HL-60/S4 treated with phorbol 12-myristate 13-acetate at 8.2 ng/mL for 4 days and 3 days (cell line): ENCODE data around the gene TGFB1.

Source experiments
- in situ Hi-C: fragments of 300-500 bp; cut with MboI; formaldehyde crosslinking; loops from 2 replicates; pipeline ENCODE4 v1.15.0; 2022; ENCODE audit warnings: low sequenced_read_pairs

The TGFB1 gene

DNA sequence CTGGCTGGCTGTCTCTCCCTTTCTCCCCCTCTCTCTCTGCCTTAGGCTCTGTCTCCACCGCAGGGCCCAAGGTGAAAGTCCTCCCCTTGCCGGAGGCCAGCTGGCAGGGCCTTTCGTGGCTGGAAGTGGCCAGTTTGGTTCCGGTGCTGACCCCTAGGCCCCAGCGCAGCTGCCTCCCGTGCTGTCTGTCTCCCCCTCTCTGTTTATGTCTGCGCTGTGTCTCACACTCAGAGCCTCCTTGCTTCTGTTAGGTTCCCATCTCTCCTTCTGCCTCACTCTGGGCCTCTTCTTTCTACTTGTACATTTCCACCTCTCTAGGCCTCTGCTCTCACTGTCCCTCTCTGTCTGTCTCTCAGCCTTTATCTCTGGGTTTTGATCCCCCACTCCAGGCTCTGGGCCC is 30.7 kb downstream of the TGFB1 start:
- in situ Hi-C loops, result no loop called here

DNA sequence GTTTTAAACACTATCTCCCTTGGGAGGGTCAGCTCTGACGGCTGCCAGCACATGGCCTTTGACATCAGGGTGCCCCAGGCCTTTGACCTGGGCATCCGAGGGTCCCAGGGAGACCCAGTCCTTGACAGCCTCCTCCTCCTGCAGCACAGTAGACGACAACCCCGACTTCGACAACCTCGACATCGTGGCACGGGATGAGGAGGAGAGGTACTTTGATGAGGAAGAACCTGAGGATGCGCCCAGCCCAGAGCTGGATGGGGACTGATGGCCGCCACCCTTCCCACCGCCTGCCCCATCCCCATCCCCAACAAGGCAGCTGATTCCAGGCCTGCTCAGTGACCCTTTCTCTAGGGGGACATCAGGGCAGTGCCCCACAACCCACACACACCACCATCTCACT is 31.3 kb downstream of the TGFB1 start:
- in situ Hi-C loops, result no loop called here

DNA sequence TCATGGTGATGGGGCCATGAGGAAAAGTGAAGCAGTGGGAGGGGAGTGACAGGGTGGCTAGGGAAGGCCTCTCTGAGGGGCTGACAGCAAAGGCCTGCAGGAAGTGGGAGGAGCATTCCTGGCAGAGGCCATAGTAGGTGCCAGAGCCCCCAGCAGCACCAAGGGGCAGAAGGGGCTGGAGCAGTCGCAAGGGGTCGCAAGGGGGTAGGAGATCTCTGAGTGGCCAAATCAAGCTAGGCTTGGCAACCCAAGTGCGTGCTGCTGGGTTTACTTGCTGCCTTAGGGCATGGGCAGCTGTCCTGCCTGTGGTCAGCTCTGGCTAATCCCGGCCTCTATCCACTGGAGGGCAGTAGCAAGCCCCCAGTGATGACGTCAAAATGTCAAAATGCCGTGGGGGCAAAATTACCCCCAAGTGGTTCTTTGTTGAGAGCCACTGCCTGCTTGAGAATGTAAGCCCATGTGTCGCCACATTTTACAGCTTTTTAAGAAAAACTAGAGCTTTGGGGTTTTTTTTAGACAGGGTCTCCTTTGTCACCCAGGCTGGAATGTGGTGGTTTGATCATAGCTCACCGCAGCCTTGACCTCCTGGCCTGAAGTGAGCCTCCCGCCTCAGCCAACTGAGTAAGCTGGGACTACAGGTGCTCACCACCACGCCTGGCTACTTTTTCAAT is 32.0 kb downstream of the TGFB1 start:
- in situ Hi-C loops, result no loop called here

DNA sequence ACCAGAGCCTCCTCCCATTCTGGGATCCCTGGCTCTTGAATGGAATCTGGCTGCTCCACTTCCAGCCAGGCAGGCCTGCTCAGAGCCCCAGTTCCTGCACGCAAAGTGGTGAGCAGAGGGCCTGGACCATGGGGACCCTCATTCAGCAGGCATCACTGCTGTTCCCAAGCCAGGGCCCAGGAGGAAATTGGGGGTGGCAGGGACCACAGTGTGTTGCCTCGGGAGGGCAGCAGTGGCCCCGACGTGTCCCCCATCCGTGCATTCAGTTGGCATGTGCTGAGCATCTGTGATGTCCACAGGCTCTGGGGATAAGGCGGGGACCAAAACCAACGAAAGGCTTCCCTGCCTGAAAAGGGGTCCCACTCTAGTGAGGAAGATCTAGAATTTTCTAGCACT is 32.5 kb downstream of the TGFB1 start:
- in situ Hi-C loops, result no loop called here

DNA sequence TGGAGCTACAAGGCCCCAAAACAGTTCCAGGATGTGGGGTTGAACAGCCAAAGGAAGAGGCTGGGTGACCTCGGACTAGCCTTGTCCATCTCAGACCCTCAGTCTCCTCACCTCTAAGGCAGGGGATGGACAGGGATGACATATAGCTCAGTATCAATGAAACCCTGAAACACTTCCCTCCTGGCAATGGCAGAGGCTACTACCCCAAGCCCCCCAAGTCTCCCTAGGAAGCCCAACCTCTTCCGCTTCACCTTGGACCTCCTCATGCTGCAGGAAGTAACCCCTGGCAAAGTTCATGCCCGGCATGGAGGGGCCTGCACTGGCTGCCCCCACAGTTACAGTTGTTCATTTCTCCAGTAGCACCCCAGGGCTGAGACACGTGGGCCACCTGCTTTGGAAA is 33.2 kb downstream of the TGFB1 start:
- in situ Hi-C loops, result no loop called here

DNA sequence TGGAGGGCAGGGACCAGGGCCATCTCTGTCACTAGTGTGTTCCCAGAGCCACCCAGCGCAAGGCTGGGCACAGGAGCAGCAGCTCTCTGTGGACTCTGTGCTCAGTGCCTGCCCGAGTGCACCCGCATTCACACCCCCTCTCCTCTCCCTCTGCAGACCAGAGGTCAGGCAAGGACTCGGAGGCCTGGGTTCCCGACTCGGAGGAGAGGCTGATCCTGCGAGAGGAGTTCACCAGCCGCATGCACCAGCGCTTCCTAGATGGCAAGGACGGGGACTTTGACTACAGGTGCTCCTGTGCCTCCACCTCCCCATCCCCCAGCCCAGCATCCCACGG is 33.6 kb downstream of the TGFB1 start:
- in situ Hi-C loops, result no loop called here

DNA sequence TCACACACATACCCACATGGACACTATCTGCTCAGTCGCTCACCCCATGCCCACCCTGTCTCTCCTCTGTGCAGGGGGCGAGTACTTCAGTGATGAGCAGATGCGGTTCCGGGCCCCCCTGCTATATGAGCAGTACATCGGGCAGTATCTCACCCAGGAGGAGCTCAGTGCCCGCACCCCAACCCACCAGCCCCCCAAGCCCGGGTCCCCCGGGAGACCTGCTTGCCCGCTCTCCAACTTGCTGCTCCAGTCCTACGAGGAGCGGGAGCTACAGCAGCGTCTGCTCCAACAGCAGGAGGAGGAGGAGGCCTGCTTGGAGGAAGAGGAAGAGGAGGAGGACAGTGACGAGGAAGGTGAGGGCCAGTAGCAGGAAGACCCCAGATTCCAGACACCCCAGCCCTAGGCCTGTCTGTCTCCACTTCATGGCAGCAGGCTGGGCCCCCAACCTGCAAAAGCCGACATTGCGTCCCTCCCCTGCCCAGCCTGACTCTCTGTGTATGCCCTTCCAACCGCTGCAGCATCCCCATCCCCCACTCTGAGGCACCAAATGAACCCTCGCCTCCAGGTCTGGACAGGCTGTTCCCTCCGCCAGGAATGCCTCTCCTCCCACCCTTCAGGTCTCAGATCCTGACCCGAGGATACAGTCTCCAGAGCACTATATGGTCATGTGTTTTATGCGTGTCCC is 34.1 kb downstream of the TGFB1 start:
- in situ Hi-C loops, result no loop called here

DNA sequence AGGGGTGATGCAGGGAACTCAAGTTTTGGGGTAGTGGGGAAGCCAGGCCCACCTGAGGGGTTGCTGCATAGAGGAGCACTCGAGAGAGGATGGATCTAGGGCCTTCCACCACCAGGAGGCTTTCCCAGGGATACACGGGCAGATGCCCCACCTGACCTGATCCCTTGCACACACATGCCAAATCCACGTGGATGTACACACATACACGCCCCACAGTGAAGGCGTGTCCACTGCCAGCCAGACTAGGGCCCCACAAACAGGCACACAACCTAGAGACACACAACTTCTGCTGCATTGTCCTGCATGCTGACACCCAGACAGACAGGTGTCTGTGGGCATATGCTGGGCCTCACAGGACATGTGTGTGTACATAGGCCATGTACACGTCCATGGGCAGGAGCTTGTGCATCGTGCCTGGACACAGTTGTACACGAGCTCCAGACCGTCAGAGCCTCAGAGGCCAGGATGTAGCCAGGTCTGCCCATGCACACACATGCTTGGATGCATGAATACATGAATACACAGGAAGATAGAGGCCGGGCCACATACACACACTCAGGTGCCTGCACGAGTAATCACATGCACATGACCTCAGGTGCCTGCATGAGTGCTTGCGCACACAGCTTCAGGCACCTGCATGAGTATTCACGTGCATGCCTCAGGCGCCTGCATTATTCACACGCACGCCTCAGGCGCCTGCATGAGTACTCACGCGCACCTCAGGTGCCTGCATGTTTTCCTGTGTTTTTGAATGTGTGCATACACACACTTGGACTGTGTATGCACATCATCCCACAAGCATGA is 34.8 kb downstream of the TGFB1 start:
- in situ Hi-C loops, result no loop called here

DNA sequence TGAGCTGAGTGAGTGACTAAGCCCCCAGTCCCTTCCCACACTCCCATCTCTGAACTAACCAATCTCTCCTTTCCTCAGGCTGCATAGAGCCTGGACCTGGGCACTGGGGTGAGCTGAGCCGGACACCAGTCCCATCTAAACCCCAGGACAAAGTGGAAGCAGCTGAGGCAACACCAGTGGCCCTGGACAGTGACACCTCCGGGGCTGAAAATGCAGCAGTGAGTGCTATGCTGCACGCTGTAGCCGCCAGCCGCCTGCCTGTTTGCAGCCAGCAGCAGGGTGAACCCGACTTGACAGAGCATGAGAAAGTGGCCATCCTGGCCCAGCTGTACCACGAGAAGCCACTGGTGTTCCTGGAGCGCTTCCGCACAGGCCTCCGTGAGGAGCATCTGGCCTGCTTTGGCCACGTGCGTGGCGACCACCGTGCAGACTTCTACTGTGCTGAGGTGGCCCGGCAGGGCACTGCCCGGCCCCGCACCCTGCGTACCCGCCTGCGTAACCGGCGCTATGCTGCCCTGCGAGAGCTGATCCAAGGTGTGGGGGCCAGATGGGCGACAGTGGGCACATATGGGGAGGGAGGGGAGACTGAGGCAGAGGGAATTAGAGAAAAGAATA is 37.3 kb downstream of the TGFB1 start:
- in situ Hi-C loops, result no loop called here

DNA sequence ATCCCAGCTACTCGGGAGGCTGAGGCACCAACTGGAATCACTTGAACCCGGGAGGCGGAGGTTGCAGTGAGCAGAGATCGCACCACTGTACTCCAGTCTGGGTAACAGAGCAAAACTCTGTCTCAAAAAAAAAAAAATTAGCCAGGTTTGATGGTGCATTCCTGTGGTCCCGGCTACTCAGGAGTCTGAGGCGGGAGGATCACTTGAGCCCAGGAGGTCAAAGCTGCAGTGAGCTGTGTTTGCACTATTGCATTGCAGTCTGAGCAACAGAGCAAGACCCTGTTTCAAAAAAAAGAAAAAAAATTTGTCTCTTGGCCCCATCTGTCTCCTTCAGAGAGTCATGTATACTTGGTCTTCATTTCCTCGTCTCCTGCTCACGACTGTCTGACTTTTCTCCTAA is 42.1 kb downstream of the TGFB1 start:
- in situ Hi-C loops, result no loop called here

DNA sequence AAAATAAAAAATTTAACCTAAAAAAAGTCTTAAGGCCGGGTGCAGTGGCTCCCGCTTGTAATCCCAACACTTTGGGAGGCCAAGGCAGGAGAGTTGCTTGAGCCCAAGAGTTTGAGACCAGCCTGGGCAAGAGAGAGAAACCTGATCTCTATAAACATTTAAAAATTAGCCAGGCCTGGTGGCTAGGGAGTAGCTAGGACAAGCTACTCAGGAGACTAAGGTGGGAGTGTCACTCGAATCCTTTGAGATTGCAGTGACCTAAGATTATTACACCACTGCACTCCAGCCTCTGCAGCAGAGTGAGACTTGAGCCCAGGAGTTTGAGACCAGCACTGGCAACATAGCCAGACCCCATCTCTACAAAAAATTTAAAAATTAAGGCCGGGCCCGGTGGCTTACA is 42.6 kb downstream of the TGFB1 start:
- in situ Hi-C loops, result no loop called here

DNA sequence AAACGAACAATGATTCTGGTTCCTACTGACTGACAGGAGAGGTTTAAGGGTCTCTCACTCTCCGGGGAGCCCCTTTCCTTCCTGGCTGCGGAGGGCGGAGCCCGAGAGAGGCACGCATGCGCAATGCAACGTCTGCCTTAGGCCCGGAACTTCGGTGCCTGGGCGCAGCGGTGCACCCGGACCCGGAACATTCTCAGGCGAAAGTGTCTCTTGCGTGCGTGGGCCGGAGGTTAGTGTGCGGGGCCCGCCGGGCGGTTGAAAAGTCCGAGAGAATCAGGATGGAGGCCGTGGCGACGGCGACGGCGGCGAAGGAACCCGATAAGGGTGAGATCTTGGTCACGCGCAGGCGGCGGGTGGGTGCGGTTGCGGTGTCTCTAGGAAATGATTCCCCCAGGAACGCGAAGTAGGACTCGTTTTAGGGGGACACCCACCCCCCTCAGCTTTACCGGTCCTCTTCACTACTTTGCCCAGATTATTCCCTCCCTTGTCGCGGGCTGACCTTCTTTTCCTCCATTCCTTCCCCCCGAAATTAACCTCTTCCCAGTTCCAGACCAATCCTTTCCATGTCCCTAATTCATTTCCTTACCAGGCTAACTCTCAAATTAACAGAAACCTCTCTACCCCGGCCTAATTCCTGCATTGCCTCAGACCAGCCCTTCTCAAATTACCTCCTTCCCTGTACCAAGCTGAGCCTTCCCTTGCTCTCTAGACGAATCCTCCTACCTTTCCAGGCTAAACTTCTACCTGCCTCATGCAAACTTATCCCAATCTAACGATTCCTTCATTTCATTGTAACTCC is 43.5 kb downstream of the TGFB1 start, which contains the start of gene CCDC97:
TSS of gene CCDC97 (plus strand) at position 140 of the 799 bp plus-strand sequence. CDS start at position 279, 139 bp downstream.
- in situ Hi-C loops, result no loop called here

DNA sequence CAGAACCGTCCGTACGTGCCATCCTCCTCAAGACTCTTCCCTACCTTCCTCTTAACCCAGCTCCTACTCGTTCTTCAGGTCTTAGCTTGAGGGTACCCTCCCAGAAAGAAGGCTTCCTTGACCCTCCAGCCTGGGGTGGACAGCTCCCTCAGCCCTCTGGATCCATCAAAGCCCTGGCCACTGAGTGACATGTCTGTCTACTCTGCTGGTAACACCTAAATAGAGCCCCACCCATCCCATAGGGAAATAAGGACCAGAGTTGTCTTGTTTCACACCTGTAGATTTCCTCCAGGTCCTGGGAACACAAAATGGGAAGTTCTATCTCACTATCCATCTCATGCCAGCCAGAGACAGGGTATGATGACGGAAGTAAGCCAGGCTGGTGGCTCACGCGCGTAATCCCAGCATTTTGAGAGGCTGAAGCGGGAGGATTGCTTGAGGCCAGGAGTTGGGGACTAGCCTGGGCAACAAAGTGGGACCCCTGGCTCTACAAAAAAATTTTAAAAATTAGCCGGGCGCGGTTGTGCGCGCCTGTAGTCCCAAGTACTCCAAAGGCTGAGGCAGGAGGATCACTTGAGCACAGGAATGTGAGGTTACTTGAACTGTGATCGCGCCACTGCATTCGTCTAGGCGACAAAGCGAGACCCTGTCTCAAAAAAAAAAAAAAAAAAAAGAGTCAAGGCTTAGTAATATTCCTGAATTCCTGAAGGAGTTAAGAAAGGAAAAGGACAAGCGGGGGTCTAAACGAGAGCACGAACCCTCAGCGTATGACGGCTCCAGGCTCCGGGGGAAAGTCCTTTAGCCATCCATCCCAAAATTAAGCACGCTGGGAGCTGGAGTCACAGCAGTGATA is 44.3 kb downstream of the TGFB1 start:
- in situ Hi-C loops, result no loop called here

DNA sequence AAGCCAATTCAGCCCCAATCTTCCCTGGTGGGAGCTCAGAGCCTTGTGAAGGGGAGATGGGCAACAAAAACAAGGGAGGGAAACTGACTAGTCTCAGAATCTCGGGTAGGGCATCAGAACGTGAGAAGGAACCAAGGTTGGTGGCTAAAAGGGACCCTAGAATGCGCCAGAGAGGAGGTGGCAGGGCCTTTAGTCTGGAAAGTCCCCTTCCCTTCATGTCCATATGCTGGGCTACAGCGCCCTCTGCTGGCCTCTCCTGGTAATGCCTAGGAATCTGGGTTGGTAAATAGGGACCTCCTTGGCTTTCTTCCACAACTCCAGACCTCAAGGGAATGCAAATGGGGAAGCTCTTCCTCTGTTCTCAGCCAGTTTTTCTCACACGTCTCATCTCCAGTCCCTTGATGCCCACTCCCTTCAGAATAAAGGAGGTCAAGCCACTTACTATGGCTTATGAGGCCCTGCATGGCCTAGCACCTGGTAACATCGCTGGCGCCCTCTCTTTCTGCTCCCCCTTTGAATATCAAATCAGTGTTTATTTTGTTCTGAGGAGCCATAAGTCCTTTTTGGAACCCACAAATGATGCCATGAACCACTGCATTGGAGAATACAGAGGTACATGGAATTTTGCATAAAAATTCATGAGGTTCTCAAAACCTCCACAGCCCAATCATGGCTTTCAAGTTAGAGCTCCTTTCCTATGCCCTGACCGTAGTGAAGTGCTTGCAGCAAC is 45.1 kb downstream of the TGFB1 start:
- in situ Hi-C loops, result no loop called here

DNA sequence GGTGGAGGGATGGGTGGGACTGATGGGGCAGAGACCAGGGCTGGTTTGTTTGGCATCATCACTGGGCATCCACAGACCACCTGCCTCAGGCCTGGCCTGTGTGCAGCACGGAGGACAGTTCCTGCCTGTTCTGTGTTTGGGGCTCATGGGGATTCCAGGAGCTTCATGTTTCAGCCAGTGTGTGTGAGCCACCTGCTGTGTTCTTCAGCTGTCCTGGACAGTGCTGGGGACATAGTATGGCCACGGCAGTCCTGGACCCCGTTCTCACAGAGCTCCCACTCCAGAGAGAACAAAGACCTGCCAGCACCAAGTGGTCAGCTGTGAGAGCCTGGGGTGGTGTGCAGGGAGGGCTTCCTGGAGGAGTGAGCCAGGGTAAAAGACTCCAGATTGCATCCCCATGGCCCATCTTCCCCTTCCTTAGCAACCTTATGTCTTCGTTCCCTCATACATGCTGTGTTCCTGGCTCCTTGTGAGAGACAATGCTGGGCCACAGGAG is 45.7 kb downstream of the TGFB1 start:
- in situ Hi-C loops, result no loop called here

DNA sequence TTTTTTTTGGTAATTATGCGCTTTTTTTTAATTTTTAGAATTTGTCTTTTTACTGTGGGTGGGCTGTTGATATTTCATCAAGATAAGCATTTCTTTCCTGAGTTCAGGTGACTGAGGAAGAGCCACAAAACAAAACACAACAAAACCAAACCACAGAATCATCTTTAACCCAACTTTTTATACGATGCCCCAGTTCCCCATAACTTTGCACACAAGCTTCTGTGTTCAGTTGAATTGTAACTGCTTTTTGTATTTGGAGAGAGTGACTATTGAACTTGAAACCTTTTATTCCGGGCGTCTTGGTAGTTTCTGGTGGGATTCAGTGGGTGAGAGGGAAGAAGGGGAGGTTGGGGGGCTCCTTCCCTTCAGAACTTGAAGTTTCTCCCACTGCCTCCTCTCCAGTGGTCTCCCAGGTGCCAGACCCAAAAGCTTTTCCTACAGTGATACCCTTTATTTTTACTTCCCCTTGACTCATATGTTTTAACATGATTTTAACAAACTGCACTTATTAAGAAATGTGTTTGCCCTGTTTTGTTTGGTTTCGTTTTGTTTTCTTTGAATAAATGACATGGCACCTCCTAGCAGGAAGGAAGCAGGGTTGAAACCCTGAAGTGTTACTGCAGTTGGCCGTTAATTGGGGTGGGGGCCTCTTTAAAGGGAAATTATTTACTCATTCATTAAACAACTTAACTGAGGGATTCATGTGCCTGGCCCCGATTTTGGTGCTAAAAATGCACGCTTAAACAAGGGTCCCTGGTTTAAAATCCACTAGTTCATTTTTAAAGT is 46.4 kb downstream of the TGFB1 start:
- in situ Hi-C loops, result no loop called here

DNA sequence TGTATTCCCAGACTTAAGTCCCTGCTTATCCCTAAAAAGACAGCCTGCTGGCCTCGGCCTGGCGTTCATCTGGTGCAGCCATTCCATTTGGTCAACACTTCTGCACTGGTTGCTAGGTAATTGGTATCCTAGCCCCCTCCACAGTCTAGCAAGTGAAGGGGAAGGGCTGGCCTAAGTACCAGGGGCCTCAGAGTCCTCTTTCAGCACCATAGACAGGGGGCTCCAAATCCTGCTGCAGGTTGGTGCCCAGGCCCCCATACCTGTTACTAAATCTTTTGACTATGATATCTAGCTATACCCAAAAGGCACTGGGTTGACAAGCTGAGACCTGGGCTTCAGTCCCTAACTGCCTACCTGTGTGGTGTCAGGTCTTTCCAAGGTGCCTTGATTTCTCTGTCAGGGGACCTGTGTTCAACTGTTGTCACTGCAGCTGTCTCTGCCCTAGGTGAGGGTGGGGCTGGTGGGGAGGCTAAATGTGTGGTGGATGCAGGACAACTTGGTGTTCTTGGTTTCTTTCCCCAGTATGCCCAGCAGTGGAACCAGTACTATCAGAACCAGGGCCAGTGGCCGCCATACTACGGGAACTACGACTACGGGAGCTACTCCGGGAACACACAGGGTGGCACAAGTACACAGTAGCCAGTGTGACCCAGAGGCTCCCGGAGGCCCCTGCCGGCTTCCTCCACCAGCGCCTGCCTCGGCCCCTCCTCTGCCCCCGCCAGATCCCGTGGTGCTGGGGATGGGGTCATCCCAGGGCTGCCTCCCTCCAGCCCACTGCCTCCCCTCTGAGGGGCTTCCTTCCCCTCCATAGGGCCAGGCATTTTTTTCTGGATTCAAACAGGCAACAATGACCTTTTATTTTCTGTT is 47.6 kb downstream of the TGFB1 start:
- in situ Hi-C loops, result no loop called here
